ENCODE results near the gene NPHP4. TPM values are rescaled to one million over a fixed set of nuclear protein-coding genes. Genes with fewer than 3 reads are reported as not detected.

NPHP4 gene
- total RNA-seq, 4 donors from 2014 or later: 9.2 to 35.5 (median 18.3) TPM

DNA sequence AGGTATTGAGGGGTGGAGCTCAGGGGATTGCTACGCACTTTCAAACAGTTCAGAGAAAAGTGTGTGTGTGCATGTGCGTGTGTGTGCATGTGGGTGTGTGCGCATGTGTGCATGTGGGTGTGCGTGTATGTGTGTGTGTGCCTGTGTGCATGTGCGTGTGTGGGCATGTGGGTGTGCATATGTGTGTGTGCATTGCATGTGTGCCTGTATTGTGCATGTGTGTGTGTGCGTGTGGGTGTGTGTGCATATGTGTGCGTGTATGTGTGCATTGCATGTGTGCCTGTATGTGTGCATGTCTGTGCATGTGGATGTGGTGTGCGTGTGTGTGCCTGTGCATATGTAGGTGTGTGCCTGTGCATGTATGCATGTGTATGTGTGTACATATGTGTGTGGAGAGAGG, 40.9 kb upstream of the NPHP4 start:
- Histone ChIP-seq H3K36me3 (no peaks in the 10 kb centered on the region), H3K9me3 (no peaks in the 10 kb centered on the region), H3K27me3 (no peaks in the 10 kb centered on the region), H3K27ac (no peak overlapping the region), H3K4me3 (no peak overlapping the region), H3K4me1 (peaks cover 0 to 8% (median 3%) of the 10 kb centered on the region in 4 donors)
- no peak for TF ChIP-seq POLR2A (IDR thresholded peaks at IDR 0.05)
- TF ChIP-seq, protein P1, sequence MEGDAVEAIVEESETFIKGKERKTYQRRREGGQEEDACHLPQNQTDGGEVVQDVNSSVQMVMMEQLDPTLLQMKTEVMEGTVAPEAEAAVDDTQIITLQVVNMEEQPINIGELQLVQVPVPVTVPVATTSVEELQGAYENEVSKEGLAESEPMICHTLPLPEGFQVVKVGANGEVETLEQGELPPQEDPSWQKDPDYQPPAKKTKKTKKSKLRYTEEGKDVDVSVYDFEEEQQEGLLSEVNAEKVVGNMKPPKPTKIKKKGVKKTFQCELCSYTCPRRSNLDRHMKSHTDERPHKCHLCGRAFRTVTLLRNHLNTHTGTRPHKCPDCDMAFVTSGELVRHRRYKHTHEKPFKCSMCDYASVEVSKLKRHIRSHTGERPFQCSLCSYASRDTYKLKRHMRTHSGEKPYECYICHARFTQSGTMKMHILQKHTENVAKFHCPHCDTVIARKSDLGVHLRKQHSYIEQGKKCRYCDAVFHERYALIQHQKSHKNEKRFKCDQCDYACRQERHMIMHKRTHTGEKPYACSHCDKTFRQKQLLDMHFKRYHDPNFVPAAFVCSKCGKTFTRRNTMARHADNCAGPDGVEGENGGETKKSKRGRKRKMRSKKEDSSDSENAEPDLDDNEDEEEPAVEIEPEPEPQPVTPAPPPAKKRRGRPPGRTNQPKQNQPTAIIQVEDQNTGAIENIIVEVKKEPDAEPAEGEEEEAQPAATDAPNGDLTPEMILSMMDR (IDR thresholded peaks at IDR 0.05): no peak
- DNase-seq: no peak

DNA sequence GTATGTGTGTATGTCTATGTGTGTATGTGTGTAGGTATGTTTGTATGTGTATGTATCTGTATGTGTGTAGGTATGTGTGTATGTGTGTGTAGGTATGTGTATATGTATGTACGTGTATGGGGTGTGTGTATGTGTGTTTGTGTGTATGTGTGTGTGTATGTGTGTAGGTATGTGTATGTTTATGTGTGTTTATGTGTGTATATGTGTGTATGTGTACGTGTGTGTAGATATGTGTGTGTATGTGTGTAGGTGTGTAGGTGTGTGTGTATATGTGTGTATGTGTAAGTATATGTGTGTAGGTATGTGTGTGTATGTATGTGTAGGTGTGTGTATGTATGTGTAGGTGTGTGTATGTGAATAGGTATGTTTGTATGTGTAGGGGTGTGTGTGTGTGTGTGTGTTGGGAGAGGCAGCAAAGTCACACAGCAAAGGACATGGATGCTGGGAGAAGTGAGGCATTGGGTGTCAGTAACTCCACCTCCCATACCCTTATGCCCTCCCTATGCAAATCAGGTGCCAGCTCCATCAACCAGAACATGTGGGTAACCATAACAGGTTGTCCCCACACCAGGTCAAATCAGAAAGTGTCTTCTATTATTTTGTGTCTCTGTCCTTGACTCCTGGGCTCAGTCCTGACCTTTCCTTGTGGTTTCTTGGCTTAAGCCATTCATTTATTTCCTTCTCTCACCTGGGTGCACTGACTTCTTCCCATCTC, 38.5 kb upstream of the NPHP4 start:
- no peak overlapping the region for H3K4me3 ChIP-seq
- TF ChIP-seq, protein P1 (IDR thresholded peaks at IDR 0.05): no peak
- no peak for TF ChIP-seq POLR2A (IDR thresholded peaks at IDR 0.05)

DNA sequence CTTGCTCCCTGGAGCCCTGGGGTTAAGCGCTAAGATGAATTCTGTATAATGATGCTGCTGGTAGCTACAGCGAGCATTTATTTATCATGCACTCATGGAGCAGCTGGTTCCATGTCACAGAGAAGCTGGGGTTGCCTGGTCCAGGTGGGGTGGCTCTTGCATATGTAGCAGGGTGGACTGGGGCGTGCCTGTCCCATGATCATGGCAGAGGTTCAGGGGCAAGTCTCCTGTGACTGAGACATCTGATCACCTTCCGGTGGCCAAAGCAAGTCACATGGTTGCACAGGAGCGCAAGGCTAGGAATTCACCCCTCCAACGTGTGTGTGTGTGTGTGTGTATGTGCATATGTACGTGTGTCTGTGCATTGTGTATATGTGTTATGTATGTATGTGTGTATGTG, 37.9 kb upstream of the NPHP4 start:
- no peaks in the 10 kb centered on the region for H3K9me3 ChIP-seq
- no peak overlapping the region for H3K27ac ChIP-seq
- no peak overlapping the region for H3K4me3 ChIP-seq
- TF ChIP-seq, protein P1 (IDR thresholded peaks at IDR 0.05): no peak
- H3K4me1 ChIP-seq: peaks cover 0 to 19% (median 8%) of the 10 kb centered on the region in 4 donors
- H3K36me3 ChIP-seq: no peaks in the 10 kb centered on the region
- no peaks in the 10 kb centered on the region for H3K27me3 ChIP-seq
- DNase-seq: no peak

More for the DNA sequence above, 38.5 kb upstream of the NPHP4 start:
- H3K4me1 ChIP-seq: peaks cover 0 to 13% (median 6%) of the 10 kb centered on the region in 4 donors
- no peaks in the 10 kb centered on the region for H3K9me3 ChIP-seq
- H3K27ac ChIP-seq: no peak overlapping the region
- no peaks in the 10 kb centered on the region for H3K36me3 ChIP-seq
- DNase-seq: no peak
- H3K27me3 ChIP-seq: no peaks in the 10 kb centered on the region

DNA sequence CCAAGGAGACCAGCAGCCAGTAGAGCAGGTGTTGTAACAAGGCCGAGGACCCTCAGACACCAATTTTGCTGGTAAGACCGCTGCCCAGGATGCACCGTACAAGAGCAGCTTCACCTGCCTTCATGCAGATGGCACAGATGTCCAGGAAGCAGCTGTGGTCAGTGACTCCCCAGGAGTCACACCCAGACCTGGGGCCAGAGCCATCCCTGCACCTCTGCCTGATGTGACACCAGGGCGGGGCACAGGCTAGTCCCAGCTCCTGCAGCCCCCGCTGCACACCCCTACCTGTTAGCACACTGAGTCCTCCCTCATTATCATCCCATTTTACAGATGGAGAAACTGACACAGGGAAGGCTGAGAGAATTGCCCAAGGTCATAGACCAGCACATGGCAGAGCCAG, 37.1 kb upstream of the NPHP4 start:
- no peaks in the 10 kb centered on the region for H3K9me3 ChIP-seq
- no peaks in the 10 kb centered on the region for H3K27me3 ChIP-seq
- DNase-seq: no peak
- no peak overlapping the region for H3K4me3 ChIP-seq
- peaks cover 0 to 20% (median 10%) of the 10 kb centered on the region in 4 donors for H3K4me1 ChIP-seq
- H3K36me3 ChIP-seq: no peaks in the 10 kb centered on the region
- TF ChIP-seq POLR2A (IDR thresholded peaks at IDR 0.05): no peak
- H3K27ac ChIP-seq: no peak overlapping the region

DNA sequence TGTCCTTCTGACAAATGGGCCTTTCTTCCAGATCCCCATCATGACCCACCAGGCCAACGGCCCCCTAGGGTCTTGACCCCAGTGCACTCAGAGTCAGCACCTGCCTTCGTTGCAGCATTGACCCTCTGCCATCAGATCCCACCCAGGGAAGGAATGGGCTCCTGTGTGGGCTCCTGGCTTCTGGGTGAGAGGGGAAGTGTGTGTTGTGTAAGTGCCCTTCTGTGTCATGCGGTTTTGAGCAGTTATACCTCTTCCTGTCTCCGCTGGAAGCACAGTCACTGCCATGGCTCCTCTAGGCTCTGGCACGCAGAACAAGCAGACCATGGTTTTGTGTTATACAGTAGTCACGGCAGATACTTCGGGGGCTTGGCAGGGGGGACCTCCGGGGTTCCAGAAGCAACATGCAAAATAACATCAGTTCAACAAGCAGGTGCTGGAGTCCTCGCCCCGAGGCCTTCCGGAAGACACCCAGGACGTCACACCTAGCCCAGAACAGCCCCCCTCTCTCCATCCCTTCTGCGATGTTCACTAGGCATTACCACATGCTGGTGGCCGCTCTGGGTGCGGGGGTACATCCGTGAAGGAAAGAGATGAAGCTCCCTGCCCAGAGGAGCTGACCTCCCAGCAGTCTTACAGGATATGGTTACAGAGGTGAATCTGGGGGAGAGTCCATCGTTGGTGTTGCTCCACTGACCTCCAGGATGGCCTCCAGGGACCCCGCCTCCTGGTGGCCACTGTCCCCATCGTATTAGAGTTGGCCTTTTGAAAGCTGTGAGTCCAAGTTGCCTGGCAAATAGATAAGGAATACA, 36.0 kb upstream of the NPHP4 start:
- H3K36me3 ChIP-seq: no peaks in the 10 kb centered on the region
- H3K4me3 ChIP-seq: peak overlapping the region; percentile 8 to 54 (median 35)
- H3K27me3 ChIP-seq: no peaks in the 10 kb centered on the region
- no peak for TF ChIP-seq POLR2A (IDR thresholded peaks at IDR 0.05)
- TF ChIP-seq, protein P1 (IDR thresholded peaks at IDR 0.05): no peak
- peak in 2 of 3 donors; percentile 76 to 79 for DNase-seq
- no peaks in the 10 kb centered on the region for H3K9me3 ChIP-seq
- H3K27ac ChIP-seq: peak overlapping the region; percentile 67 to 88 (median 78)
- H3K4me1 ChIP-seq: peaks cover 0 to 20% (median 10%) of the 10 kb centered on the region in 4 donors

DNA sequence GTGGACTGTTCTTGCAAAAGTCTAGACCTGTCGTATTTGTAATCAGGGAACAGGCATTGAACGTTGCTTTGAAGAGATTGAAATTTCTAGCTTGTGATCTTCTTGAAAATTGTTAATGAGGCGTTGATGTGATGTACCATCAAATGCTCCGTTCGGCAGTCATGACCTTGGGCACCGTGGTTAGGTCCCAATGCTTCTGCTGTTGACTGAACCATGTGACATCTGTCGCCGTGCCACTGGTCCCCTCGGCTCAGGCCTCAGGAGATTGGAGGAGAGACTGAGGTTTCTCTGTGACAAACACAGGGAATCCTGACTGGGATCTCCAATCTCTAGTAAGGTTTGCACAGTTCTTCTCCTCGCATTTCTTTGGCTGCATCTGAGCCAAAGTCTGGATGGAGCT, 35.4 kb upstream of the NPHP4 start:
- Histone ChIP-seq H3K27me3 (no peaks in the 10 kb centered on the region), H3K27ac (peak overlapping the region; percentile 67 to 88 (median 78)), H3K4me1 (peaks cover 0 to 20% (median 10%) of the 10 kb centered on the region in 4 donors), H3K9me3 (no peaks in the 10 kb centered on the region), H3K4me3 (peak overlapping the region; percentile 44 to 58 (median 51)), H3K36me3 (no peaks in the 10 kb centered on the region)
- no peak for TF ChIP-seq POLR2A (IDR thresholded peaks at IDR 0.05)
- TF ChIP-seq, protein P1 (IDR thresholded peaks at IDR 0.05): no peak
- DNase-seq: peak in 1 of 3 donors; percentile 36
